Hypothalamus (tissue), 51 donors: ENCODE data around the gene CCDC85A.

Experiments
- DNase-seq, 51 donors: peaks; one replicate each; lab custom pipeline; 2025; lab: John Stamatoyannopoulos, UW

The CCDC85A gene

DNA sequence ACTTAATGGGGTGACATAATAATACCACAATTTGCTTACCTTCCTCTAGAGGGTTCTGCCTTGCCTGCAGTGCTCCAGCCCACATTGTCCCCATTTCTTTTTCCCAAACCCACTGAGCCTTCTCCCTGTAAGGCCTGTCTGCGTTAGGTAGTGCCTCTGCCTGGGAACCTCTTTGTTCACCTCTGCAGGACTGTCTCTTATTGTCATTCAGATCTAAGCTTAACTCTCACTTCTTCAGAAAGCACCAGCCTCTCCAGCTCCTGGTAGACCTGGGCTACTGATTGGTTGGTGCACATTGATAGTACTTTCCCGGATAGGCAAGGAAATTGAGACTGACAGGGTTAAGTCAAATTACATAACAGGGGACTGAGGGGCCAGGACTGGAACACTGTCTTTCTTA is 49.1 kb downstream of the CCDC85A start:
- no peak for DNase-seq

DNA sequence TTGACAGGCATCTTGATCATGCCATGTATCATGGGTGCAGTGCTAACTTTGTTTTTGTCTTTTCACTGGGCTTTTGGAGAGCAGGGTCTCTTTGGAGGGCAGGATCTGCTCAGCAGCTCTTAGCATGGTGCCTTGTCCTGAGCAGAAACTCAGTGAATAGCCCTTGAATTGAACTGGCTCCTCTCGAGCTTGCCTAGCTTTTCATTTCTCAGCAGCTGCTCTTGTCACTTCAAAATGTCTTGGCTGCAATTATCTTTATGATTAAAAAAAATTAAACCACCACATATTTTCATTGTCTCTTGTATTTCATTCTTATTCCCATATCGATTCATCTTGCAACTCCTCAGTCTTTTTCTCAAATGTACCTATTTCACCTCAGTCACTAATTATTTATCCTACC is 50.5 kb downstream of the CCDC85A start:
- no peak for DNase-seq

GRCh38 chr2:56239030-56239429 is 55.2 kb downstream of the CCDC85A start:
- DNase-seq, result no peak

- no peak for DNase-seq
Measured at GRCh38 chr2:56239437-56239836, 55.6 kb downstream of the CCDC85A start.

- DNase-seq, result no peak
Measured at GRCh38 chr2:56240210-56240609, 56.4 kb downstream of the CCDC85A start.

GRCh38 chr2:56244506-56244905 is 60.7 kb downstream of the CCDC85A start:
- DNase-seq, result no peak

GRCh38 chr2:56244911-56245530 is 61.2 kb downstream of the CCDC85A start:
- DNase-seq, result peak in 3 of 51 donors; percentile 1 to 19 (median 6)

- DNase-seq, result no peak
Measured at GRCh38 chr2:56248965-56249742, 65.4 kb downstream of the CCDC85A start.

GRCh38 chr2:56250153-56250729 is 66.5 kb downstream of the CCDC85A start:
- DNase-seq, result no peak

DNA sequence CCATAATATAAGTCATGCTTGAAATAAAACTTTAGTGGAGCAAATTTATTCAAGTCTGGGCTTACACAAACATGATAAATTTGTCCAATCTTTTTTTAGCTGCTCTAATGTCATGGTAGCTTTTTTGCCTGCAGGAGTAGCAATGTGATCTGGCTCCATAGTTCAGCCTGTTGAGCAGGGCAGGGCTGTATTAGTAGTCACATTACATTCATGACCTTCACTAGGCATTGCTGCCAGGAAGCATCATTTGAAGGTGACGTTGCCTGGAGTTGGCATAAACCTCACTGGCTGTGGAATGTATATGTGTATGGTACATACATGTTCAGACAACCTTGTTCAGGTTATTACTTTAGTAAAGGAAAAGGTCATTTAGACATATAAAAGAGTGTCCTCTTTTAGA is 76.6 kb downstream of the CCDC85A start:
- DNase-seq, result no peak

- DNase-seq, result no peak
Measured at GRCh38 chr2:56262241-56262640, 78.5 kb downstream of the CCDC85A start.

DNA sequence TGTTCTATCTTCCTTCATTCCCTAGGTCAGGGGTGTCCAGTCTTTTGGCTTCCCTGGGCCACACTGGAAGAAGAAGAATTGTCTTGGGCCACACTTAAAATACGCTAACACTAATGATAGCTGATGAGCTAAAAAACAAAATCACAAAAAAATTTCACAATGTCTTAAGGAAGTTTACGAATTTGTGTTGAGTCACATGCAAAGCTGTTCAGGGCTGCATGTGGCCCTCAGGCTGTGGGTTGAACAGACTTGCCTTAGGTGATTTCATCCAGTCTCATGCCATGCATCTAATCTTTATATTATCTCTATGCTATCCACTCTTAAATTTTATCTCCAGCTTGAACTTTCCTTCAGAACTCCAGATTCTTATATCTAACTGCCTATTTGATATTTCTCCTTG is 80.1 kb downstream of the CCDC85A start:
- no peak for DNase-seq

DNA sequence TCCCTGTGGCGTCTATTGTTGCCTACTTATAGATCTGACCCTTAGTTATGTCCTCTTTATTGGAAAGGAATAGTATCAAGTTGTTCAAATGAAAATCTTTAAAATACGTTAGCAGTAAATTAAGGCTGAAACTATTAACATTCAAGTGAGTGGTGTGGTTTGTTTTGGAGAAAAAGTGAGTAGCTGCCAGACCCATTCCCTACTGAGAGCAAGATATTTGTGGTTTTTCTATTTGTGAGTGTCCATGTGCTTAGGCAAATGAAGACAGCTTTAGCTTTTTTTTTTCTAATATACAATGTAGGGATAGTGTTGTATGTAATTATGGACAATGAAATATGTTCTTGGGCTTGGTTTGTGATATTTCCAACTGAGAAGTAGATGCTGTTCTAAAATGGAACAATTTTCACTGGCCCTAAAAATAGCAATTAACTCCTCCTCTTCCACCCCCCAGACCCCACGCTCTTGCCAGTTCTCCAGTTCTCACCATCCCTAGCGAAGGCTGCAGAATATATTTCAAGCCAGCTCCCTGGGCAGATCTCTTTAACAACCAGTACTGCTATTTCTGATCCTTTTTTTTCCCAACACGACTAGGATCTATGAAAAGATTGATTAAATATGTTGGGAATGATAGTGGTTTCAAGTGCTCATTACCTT is 83.1 kb downstream of the CCDC85A start:
- no peak for DNase-seq

GRCh38 chr2:56267415-56267788 is 83.6 kb downstream of the CCDC85A start:
- DNase-seq, result no peak

DNA sequence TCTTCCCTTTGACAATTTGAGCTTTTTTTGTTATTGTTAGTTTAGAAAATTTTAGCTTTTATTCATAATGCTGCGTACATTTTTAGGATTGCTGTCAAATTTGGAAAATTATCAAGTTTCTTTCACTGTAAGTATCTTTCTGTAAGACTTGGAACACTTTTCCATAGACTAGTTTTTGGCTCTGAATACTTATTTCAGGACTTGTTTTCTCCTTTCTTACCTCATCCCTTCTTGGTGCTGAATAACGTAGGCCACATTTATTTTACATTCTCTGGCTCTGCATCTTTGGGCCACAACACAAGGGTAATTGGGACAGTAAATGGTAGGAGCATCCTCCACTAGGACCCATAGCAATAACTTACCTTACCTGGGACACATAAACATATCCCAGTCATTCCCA is 85.1 kb downstream of the CCDC85A start:
- no peak for DNase-seq

DNA sequence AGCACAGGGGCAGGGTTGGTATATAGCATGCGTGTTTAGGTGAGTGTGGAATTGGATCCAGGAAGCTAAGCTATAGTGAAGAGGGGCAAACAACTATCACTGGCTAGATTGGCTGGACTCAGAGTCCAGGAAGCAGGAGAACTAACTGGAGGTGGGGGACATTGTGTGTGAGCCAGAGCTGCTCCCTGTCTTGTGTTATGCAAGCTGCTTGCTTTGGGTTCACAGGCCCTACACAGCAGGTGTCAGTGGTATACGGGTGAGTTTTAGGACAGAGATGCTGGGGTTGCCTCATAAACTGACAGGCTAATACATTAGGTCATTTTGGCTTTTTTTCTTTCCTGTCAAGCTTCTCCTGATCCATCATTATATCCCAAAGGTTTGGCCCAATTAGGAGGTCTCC is 87.5 kb downstream of the CCDC85A start:
- DNase-seq, result no peak

DNA sequence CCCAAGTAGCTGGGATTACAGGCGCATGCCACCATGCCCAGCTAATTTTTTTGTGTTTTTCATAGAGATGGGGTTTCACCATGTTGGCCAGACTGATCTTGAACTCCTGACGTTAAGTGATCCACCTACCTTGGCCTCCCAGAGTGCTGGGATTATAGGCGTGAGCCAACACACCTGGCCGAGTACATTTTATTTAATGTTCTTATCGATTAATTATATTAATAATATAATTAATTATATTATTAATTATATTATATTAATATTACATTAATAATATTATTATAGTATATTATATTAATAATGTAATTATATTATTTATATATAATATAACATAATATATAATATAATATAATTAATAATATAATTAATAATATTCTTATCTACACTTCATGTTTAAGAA is 101.4 kb downstream of the CCDC85A start:
- DNase-seq, result no peak

DNA sequence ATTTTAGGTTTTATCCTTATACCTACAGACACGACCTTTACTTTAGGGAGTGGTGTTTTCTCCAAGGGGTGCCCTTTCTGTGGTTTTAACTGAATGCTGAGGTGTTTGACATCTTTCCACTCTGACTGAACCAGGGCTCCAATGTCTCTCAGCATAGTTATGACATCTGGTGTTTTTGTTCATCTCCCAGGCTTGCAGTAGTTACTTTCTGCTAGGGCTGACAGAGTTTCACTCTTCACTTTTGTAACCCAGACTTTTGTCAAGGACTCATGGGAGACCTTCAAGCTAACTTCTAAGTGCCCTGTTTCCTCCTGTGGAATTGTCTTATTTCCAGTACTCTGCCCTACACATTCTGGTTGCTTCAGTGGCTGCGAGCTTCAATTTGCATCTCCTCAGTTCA is 103.1 kb downstream of the CCDC85A start:
- no peak for DNase-seq

DNA sequence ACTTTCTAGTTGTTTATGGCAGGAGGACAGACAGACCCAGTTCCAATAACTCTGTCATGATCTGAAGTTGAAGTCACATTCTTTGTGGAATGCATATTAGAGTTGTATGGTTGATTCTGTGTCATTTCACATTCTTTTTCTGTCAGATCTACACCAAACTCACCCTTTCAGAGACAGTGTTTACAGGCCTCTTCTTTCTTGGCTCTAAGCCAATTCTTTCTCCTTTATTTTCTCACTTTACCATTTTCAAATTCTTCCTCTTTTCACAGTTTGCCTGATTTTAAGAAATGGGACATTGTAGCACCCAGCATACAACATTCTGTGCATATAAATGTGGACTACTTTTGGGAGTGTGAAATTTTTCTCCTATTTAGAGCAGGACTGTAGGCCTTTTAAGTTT is 103.7 kb downstream of the CCDC85A start:
- no peak for DNase-seq

- no peak for DNase-seq
Measured at GRCh38 chr2:56287974-56288373, 104.2 kb downstream of the CCDC85A start.

GRCh38 chr2:56288838-56289580 is 105.2 kb downstream of the CCDC85A start:
- no peak for DNase-seq
